ENCODE measurements around the gene PZP. TPM values are rescaled to one million over a fixed set of nuclear protein-coding genes. Genes with fewer than 3 reads are reported as not detected.

PZP gene
- total RNA-seq, 1 donor from 2014 or later = 0.07 TPM

- Mint-ChIP-seq H3K4me3 (no peak overlapping the region), H3K36me3 (no peaks in the 10 kb centered on the region), H3K27ac (no peak overlapping the region), H3K27me3 (peaks cover 4% of the 10 kb centered on the region), H3K4me1 (ENCODE audit: unreplicated experiment) (no peaks in the 10 kb centered on the region), H3K9me3 (no peaks in the 10 kb centered on the region)
- no peak for DNase-seq (ENCODE audit: extremely low spot score, unreplicated experiment)
- TF ChIP-seq CTCF (conservative IDR thresholded peaks at IDR 0.05) = no peak
Observed at GRCh38 chr12:9156119-9156518, 52.1 kb downstream of the PZP start.

GRCh38 chr12:9149372-9149771 lies 58.8 kb downstream of the PZP start:
- Mint-ChIP-seq H3K27ac (no peak overlapping the region), H3K9me3 (peaks cover 6% of the 10 kb centered on the region), H3K27me3 (peaks cover 2% of the 10 kb centered on the region), H3K4me1 (ENCODE audit: unreplicated experiment) (no peaks in the 10 kb centered on the region), H3K4me3 (no peak overlapping the region), H3K36me3 (peaks cover 6% of the 10 kb centered on the region)
- no peak for TF ChIP-seq CTCF (conservative IDR thresholded peaks at IDR 0.05)
- DNase-seq (ENCODE audit: extremely low spot score, unreplicated experiment) = no peak

- no peaks in the 10 kb centered on the region for H3K4me1 Mint-ChIP-seq (ENCODE audit: unreplicated experiment)
- DNase-seq (ENCODE audit: extremely low spot score, unreplicated experiment) = no peak
- H3K27ac Mint-ChIP-seq = no peak overlapping the region
- H3K27me3 Mint-ChIP-seq = peaks cover 2% of the 10 kb centered on the region
- H3K9me3 Mint-ChIP-seq = peaks cover 6% of the 10 kb centered on the region
- no peak for TF ChIP-seq CTCF (conservative IDR thresholded peaks at IDR 0.05)
- H3K36me3 Mint-ChIP-seq = peaks cover 6% of the 10 kb centered on the region
- no peak overlapping the region for H3K4me3 Mint-ChIP-seq
Observed at GRCh38 chr12:9148926-9149325, 59.3 kb downstream of the PZP start.

GRCh38 chr12:9147461-9147860 lies 60.7 kb downstream of the PZP start:
- TF ChIP-seq CTCF (conservative IDR thresholded peaks at IDR 0.05) = no peak
- H3K27ac Mint-ChIP-seq = no peak overlapping the region
- H3K27me3 Mint-ChIP-seq = peaks cover 6% of the 10 kb centered on the region
- H3K9me3 Mint-ChIP-seq = peaks cover 11% of the 10 kb centered on the region
- H3K4me1 Mint-ChIP-seq (ENCODE audit: unreplicated experiment) = no peaks in the 10 kb centered on the region
- DNase-seq (ENCODE audit: extremely low spot score, unreplicated experiment) = no peak
- H3K4me3 Mint-ChIP-seq = no peak overlapping the region
- peaks cover 10% of the 10 kb centered on the region for H3K36me3 Mint-ChIP-seq

GRCh38 chr12:9144730-9145106 lies 63.5 kb downstream of the PZP start:
- H3K4me3 Mint-ChIP-seq = no peak overlapping the region
- no peaks in the 10 kb centered on the region for H3K4me1 Mint-ChIP-seq (ENCODE audit: unreplicated experiment)
- peaks cover 10% of the 10 kb centered on the region for H3K36me3 Mint-ChIP-seq
- H3K27me3 Mint-ChIP-seq = peaks cover 4% of the 10 kb centered on the region
- H3K9me3 Mint-ChIP-seq = peaks cover 11% of the 10 kb centered on the region
- DNase-seq (ENCODE audit: extremely low spot score, unreplicated experiment) = no peak
- TF ChIP-seq CTCF (conservative IDR thresholded peaks at IDR 0.05) = no peak
- H3K27ac Mint-ChIP-seq = no peak overlapping the region

All from type B pancreatic cell (in vitro differentiated cells).